HG02759 (cell line): ENCODE data around the gene GLMN.
"Not testable (repeated sequence)": the region's sequence is repeated elsewhere in the genome, so short reads cannot be mapped to it uniquely, and the experiment has no call there.

Experiments used
- ATAC-seq: cut with Tn5 transposase; IDR thresholded peaks from one replicate; pipeline ENCODE4 v1.9.1; 2021; ENCODE audit warnings: mild to moderate bottlenecking, moderate library complexity; ENCODE audit not compliant: unreplicated experiment

GLMN gene

GRCh38 chr1:92301021-92301420 lies 2.2 kb upstream of the GLMN start:
- ATAC-seq = no peak

GRCh38 chr1:92299477-92300150 lies 827 bp upstream of the GLMN start:
- no peak for ATAC-seq

- no peak for ATAC-seq
Observed at GRCh38 chr1:92298213-92298572, 594 bp downstream of the GLMN start.

GRCh38 chr1:92291372-92291999 lies 7.3 kb downstream of the GLMN start:
- no peak for ATAC-seq

GRCh38 chr1:92281411-92281810 lies 17.4 kb downstream of the GLMN start:
- ATAC-seq = not testable (repeated sequence)

- ATAC-seq = not testable (repeated sequence)
Observed at GRCh38 chr1:92279781-92280180, 19.0 kb downstream of the GLMN start.

- ATAC-seq = no peak
Observed at GRCh38 chr1:92277105-92277723, 21.6 kb downstream of the GLMN start.

- ATAC-seq = no peak
Observed at GRCh38 chr1:92276082-92276481, 22.7 kb downstream of the GLMN start.

GRCh38 chr1:92274939-92275338 lies 23.8 kb downstream of the GLMN start:
- no peak for ATAC-seq

GRCh38 chr1:92273039-92273438 lies 25.7 kb downstream of the GLMN start:
- no peak for ATAC-seq

- ATAC-seq = no peak
Observed at GRCh38 chr1:92262516-92262915, 36.3 kb downstream of the GLMN start.

GRCh38 chr1:92259350-92259749 lies 39.4 kb downstream of the GLMN start:
- no peak for ATAC-seq

- not testable (repeated sequence) for ATAC-seq
Observed at GRCh38 chr1:92254714-92255113, 44.1 kb downstream of the GLMN start.

GRCh38 chr1:92244376-92244775 lies 54.4 kb downstream of the GLMN start:
- no peak for ATAC-seq

GRCh38 chr1:92240034-92240433 lies 58.8 kb downstream of the GLMN start:
- ATAC-seq = no peak

GRCh38 chr1:92230736-92231135 lies 68.1 kb downstream of the GLMN start:
- no peak for ATAC-seq

GRCh38 chr1:92228401-92228800 lies 70.4 kb downstream of the GLMN start:
- ATAC-seq = no peak

- ATAC-seq = no peak
Observed at GRCh38 chr1:92219028-92219427, 79.8 kb downstream of the GLMN start.

- no peak for ATAC-seq
Observed at GRCh38 chr1:92218559-92218958, 80.2 kb downstream of the GLMN start.

- no peak for ATAC-seq
Observed at GRCh38 chr1:92217721-92218120, 81.1 kb downstream of the GLMN start, which contains the start of gene C1orf146. Gene C1orf146, plus strand, starts transcription at chr1:92217915. Its CDS starts 13,506 bp downstream, at chr1:92231421.

GRCh38 chr1:92211166-92211565 lies 87.6 kb downstream of the GLMN start:
- no peak for ATAC-seq

GRCh38 chr1:92210701-92211100 lies 88.1 kb downstream of the GLMN start:
- no peak for ATAC-seq
